Measurements from ENCODE around the gene CEACAM5.

DNA sequence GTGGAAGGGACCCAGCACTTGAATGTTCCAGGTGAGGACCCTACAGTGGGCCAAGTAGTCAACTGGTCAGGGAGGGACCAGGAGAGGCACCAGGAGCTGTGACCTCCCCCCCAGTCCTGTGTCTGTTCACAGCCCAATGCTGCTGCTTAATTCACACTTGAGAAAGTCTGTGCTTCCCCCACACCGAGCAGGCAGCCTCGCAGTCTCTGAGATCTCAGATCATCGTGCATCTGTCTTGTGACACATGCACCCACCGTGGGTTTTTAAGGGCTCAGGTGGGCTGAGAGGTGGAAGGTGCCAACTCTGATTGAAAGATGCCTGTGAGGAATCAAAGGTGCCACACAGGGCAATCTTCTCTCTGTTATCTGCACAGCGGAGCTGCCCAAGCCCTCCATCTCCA is 6.2 kb downstream of the CEACAM5 start:
- TF ChIP-seq CTCF (IDR thresholded peaks at IDR 0.05) (no peak), POLR2A (IDR thresholded peaks at IDR 0.05) (no peak)
